Activated CD8-positive, alpha-beta memory T cell treated with anti-CD3 and anti-CD28 coated beads, Interleukin-2, amount 50 U/mL, for 24 hours (primary cell): Measurements from ENCODE around the gene COL5A1.

Source experiments
- DNase-seq: peaks from one replicate; pipeline ENCODE4 v3.0.0-alpha.2; 2020; ENCODE audit errors: extremely low read depth

The COL5A1 gene

GRCh38 chr9:134725605-134725940 lies 84.0 kb downstream of the COL5A1 start:
- DNase-seq, result no peak

GRCh38 chr9:134726026-134726721 lies 84.6 kb downstream of the COL5A1 start:
- no peak for DNase-seq

- DNase-seq, result no peak
Observed at GRCh38 chr9:134726722-134727034, 85.1 kb downstream of the COL5A1 start.

GRCh38 chr9:134728021-134728795 lies 86.6 kb downstream of the COL5A1 start:
- no peak for DNase-seq

- DNase-seq, result no peak
Observed at GRCh38 chr9:134728801-134729495, 87.3 kb downstream of the COL5A1 start.

DNA sequence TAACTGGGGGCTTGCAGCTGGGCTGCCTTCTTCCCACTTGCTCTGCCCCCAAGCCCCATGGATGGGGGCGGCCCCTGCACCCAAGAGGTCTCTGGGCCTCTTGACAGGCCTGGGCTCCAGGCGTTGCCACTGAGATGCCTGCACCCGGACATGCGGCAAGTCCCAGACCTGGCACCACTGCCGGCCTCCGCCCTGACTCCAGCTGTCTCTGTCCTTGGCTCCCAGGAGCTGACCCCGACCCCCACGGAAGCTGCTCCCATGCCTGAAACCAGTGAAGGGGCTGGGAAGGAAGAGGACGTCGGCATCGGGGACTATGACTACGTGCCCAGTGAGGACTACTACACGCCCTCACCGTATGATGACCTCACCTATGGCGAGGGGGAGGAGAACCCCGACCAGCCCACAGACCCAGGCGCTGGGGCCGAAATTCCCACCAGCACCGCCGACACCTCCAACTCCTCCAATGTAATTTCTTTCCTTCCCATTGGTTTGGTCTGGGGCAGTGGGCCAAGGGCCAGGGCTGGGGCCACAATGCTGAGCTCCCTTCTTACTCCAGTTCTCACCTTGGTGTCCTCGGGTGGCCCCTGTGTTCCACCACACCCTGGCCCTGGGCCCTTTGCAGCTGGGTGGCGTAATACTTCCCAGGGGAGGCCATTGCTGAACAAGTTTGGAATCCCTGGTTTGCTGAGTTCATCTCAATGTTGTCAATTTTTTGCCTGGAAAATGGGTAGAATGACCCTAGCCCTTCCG lies 88.6 kb downstream of the COL5A1 start:
- DNase-seq, result no peak

DNA sequence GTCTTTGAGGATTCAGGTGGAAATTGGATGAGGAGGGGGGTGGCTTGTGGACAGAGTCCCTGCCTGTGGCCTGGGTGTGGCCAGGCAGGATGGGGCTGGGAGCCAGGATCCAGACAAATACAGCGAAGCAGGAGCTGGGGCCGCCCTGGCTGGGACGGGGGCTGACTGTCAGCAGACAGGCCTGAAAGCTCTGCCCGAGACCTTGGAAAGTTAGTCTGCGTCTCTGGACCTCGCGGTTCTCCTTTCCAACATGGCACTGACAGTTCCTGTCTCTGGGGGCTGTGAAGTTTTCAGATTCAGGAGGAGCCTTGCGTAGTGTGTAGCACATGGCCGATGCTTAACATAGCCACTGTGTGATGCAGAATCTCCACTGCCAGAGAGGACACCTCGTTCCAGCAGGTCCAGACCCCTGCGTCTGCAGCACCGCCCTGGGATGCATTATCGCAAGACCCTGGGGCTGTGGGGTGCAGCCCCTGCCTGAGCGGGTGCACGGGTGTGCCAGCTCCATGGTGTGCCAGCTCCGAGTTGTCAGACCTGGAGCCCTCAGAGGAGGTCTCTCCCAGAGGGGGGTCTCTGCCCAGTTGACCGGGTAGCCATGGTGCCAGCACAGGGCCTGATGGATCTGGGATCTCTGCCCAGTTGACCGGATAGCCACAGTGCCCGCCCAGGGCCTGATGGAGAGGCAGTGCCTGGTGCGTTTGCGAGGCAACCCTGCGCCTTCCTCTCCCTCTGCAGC lies 89.3 kb downstream of the COL5A1 start:
- no peak for DNase-seq

GRCh38 chr9:134731497-134732391 lies 90.1 kb downstream of the COL5A1 start:
- DNase-seq, result no peak

- DNase-seq, result no peak
Observed at GRCh38 chr9:134732392-134733110, 90.9 kb downstream of the COL5A1 start.

GRCh38 chr9:134733480-134734232 lies 92.1 kb downstream of the COL5A1 start:
- DNase-seq, result no peak

DNA sequence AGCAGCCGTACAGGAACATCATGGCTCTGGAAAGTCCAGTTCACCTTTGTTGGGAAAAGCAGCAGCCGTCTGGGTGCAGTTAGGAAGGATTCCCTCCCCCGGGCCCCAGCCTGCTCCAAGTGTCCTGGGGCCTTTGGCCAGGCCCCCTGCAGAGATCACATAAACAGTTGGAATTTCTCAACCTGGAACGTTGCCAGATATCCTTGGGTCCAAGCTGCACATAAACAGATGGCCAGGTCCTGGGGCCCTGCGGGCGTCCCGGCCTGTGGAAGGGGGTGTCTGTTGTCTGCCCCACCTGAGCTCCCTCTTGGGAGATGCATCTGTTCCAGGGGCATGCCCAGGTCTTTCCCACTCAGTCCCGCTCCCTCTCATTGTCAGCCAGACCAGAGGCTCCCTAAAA lies 92.7 kb downstream of the COL5A1 start:
- no peak for DNase-seq

DNA sequence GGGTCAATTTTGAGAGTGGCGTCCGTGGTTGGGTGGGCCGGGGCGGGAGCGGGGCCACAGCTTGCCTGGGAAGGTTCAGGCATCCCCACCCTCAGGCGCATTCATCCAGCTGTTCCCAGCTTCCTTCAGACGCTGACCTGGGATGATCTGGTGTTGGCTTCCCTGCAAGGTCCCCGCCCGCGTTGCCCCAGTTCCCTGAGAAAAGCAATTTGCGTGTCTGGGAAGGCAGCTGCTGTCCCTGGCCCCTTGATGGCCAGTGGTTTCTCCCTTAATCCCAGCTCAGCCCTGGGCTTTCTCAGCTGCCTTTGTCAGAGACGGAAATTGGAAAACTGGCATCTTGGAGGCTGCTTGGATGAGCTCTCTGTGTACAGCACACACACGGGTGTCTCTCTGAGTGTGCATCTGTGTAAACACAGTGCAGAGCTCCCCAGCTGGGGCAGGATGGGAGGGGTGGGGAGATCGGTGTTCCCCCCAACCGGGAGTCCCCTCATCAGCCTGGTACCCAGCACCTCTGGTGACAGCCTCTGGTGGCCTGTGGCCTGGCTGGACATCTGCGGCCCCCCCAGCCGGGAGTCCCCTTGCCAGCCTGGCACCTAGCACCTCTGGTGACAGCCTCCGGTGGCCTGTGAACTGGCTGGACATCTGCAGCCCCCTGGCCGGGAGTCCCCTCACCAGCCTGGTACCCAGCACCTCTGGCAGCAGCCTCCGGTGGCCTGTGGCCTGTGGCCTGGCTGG lies 94.0 kb downstream of the COL5A1 start:
- no peak for DNase-seq

- no peak for DNase-seq
Observed at GRCh38 chr9:134736791-134737497, 95.3 kb downstream of the COL5A1 start.

DNA sequence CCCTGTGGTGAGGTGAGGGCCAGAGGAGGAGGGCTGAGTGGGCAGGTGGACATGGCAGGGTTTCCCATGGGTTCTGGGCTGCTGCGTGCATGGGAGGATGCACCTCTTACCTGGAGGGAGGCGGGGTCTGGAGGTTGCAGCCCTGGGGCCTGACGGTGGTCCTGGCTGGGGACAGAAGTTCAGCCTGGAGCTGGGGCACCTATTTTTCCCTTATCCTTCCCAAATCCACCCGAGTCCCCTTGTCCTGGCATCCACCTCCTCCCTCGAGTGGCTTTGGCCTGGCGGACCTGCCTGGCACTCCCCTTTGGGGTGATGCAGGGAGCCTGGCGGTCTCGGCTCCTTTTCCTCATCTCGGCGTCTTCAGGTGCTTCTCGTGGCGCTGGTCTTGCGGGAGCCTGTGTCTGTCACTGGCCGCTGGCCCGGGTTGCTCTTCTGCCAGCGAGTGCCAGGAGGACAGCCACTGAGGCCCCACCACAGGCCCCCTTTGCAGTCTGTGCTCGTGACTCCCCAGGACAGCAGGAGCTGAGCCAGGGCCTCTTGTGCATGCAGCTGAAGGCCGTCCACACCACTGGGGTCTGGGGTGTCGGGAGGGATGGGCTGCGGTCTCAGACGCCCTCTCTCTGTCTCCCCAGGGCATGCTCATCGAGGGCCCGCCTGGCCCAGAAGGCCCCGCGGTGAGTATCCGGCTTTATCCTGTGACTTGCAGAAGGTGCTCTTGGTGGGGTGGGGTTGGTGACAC lies 96.4 kb downstream of the COL5A1 start:
- no peak for DNase-seq

- DNase-seq, result peak; percentile 2
Observed at GRCh38 chr9:134738869-134739659, 97.5 kb downstream of the COL5A1 start.

GRCh38 chr9:134739660-134739968 lies 98.0 kb downstream of the COL5A1 start:
- DNase-seq, result no peak

DNA sequence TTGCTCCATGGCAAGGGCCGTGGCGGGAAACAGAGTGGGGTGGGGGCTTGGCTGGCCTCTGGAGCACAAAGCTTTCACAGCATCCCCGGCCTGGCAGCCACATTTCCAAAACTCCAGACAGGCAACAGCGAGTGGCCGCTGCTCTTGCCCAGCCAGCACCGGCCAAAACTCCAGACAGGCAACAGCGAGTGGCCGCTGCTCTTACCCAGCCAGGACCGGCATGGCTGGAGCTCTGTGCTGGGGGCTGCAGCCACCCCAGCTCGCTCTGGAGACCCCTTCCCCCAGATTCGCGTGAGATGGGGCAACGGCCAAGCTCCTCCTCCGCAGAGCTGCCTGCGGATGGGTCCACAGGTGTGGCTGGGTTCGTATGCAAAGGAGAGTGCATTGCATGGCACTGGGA lies 98.5 kb downstream of the COL5A1 start:
- DNase-seq, result no peak
